H9 (cell line): ENCODE results near the gene UBALD2. TPM values are rescaled to one million over a fixed set of nuclear protein-coding genes. Genes with fewer than 3 reads are reported as not detected.

ENCODE experiments used
- DNase-seq: peaks from one replicate; pipeline ENCODE4 v3.0.0-alpha.2; 2017
- H2AFZ ChIP-seq: one replicate; pipeline ENCODE4 v1.6.1; 2013; ENCODE audit warnings: mild to moderate bottlenecking, low read length, control low read depth, moderate library complexity
- H2AK5ac ChIP-seq: 2 replicates; pipeline ENCODE4 v1.6.1; 2013; ENCODE audit warnings: low read length, control low read depth, mixed read lengths; ENCODE audit not compliant: insufficient read length
- H2BK120ac ChIP-seq: one replicate; pipeline ENCODE4 v1.6.1; 2013; ENCODE audit warnings: low read depth, mild to moderate bottlenecking, low read length, control low read depth, inconsistent platforms; ENCODE audit not compliant: poor library complexity, severe bottlenecking
- H2BK12ac ChIP-seq: 2 replicates; pipeline ENCODE4 v1.6.1; 2013; ENCODE audit warnings: low read length, control low read depth, mixed read lengths, low read depth; ENCODE audit not compliant: insufficient read length
- H2BK15ac ChIP-seq: 2 replicates; pipeline ENCODE4 v1.6.1; 2013; ENCODE audit warnings: low read depth, low read length, control low read depth
- H2BK20ac ChIP-seq: one replicate; pipeline ENCODE4 v1.6.1; 2013; ENCODE audit warnings: low read depth, mild to moderate bottlenecking, low read length, control low read depth, inconsistent platforms; ENCODE audit not compliant: poor library complexity, severe bottlenecking
- H2BK5ac ChIP-seq: 2 replicates; pipeline ENCODE4 v1.6.1; 2013; ENCODE audit warnings: low read length, control low read depth, mixed read lengths; ENCODE audit not compliant: insufficient read length
- H3K14ac ChIP-seq: 2 replicates; pipeline ENCODE4 v1.6.1; 2013; ENCODE audit warnings: low read length, control low read depth; ENCODE audit not compliant: insufficient read depth
- H3K18ac ChIP-seq: 2 replicates; pipeline ENCODE4 v1.6.1; 2013; ENCODE audit warnings: low read depth, mild to moderate bottlenecking, mixed read lengths, low read length, control low read depth; ENCODE audit not compliant: insufficient read length
- H3K23ac ChIP-seq: 2 replicates; pipeline ENCODE4 v1.6.1; 2013; ENCODE audit warnings: low read length, control low read depth, mixed read lengths, low read depth; ENCODE audit not compliant: insufficient read length
- H3K23me2 ChIP-seq: 2 replicates; pipeline ENCODE4 v1.6.1; 2013; ENCODE audit warnings: low read depth, mild to moderate bottlenecking, mixed read lengths, low read length, control low read depth; ENCODE audit not compliant: insufficient read length, poor library complexity, severe bottlenecking
- H3K27ac ChIP-seq: 2 replicates; pipeline ENCODE4 v1.5.1; 2013; ENCODE audit warnings: low read length, control low read depth, mixed read lengths, low read depth; ENCODE audit not compliant: insufficient read length
- H3K27me3 ChIP-seq: 2 replicates; pipeline ENCODE4 v1.6.1; 2013; ENCODE audit warnings: low read length, control low read depth, inconsistent platforms; ENCODE audit not compliant: insufficient read depth
- H3K4ac ChIP-seq: 2 replicates; pipeline ENCODE4 v1.6.1; 2013; ENCODE audit warnings: low read depth, mild to moderate bottlenecking, control low read depth, inconsistent platforms, low read length, moderate library complexity
- H3K4me1 ChIP-seq: 2 replicates; pipeline ENCODE4 v1.6.1; 2013; ENCODE audit warnings: low read length, control low read depth, inconsistent platforms; ENCODE audit not compliant: insufficient read depth
- H3K4me2 ChIP-seq: 2 replicates; pipeline ENCODE4 v1.6.1; 2013; ENCODE audit warnings: low read length, control low read depth, mixed read lengths; ENCODE audit not compliant: insufficient read length, insufficient read depth
- H3K56ac ChIP-seq: 2 replicates; pipeline ENCODE4 v1.6.1; 2013; ENCODE audit warnings: low read depth, mild to moderate bottlenecking, mixed read lengths, low read length, control low read depth; ENCODE audit not compliant: insufficient read length
- H3K79me1 ChIP-seq: 2 replicates; pipeline ENCODE4 v1.6.1; 2013; ENCODE audit warnings: low read depth, mild to moderate bottlenecking, moderate library complexity, low read length, control low read depth, inconsistent platforms; ENCODE audit not compliant: insufficient read depth, poor library complexity, severe bottlenecking
- H3K79me2 ChIP-seq: 2 replicates; pipeline ENCODE4 v1.6.1; 2013; ENCODE audit warnings: low read length, control low read depth, inconsistent platforms; ENCODE audit not compliant: insufficient read depth
- H3K9ac ChIP-seq: 2 replicates; pipeline ENCODE4 v1.6.1; 2013; ENCODE audit warnings: low read length, control low read depth, mixed read lengths; ENCODE audit not compliant: insufficient read length; ENCODE audit errors: extremely low read depth
- H3K9me3 ChIP-seq: one replicate; pipeline ENCODE4 v1.6.1; 2013; ENCODE audit warnings: low read depth, low read length, inconsistent platforms; ENCODE audit not compliant: control insufficient read depth
- H3T11ph ChIP-seq: one replicate; pipeline ENCODE4 v1.6.1; 2013; ENCODE audit warnings: mild to moderate bottlenecking, low read length, control low read depth, inconsistent platforms
- H4K20me1 ChIP-seq: one replicate; pipeline ENCODE4 v1.6.1; 2013; ENCODE audit not compliant: control insufficient read depth, insufficient read length, insufficient read depth
- H4K5ac ChIP-seq: 2 replicates; pipeline ENCODE4 v1.6.1; 2013; ENCODE audit warnings: low read depth, mild to moderate bottlenecking, mixed read lengths, low read length, control low read depth; ENCODE audit not compliant: insufficient read length
- H4K8ac ChIP-seq: replicated peaks from 2 replicates; pipeline ENCODE4 v1.6.1; 2013; ENCODE audit warnings: low read length, control low read depth, mixed read lengths, low read depth; ENCODE audit not compliant: insufficient read length
- H4K91ac ChIP-seq: 2 replicates; pipeline ENCODE4 v1.6.1; 2013; ENCODE audit warnings: low read depth, mild to moderate bottlenecking, moderate library complexity, mixed read lengths, low read length, control low read depth; ENCODE audit not compliant: insufficient read length
- H3K27ac Mint-ChIP-seq, 3 experiments: 2 replicates in 2 of 3; 3 replicates in 1 of 3; pipeline ENCODE4 v1.8.0; 2020 to 2021; ENCODE audit warnings: mixed read lengths in 3 of 3, mild to moderate bottlenecking in 1 of 3, moderate library complexity in 1 of 3
- H3K27me3 Mint-ChIP-seq: 2 replicates; pipeline ENCODE4 v1.8.0; 2021; ENCODE audit warnings: low read depth, mild to moderate bottlenecking, moderate library complexity, mixed read lengths
- H3K36me3 Mint-ChIP-seq, 3 experiments: 2 replicates in 2 of 3; 3 replicates in 1 of 3; pipeline ENCODE4 v1.8.0; 2020 to 2021; ENCODE audit warnings: low read depth in 3 of 3, mixed read lengths in 3 of 3; ENCODE audit not compliant: insufficient read depth in 1 of 3
- H3K4me1 Mint-ChIP-seq, 2 experiments: 2 replicates each; pipeline ENCODE4 v1.8.0; 2020; ENCODE audit warnings: mixed read lengths in 2 of 2
- H3K4me3 Mint-ChIP-seq, 2 experiments: 2 replicates in 1 of 2; 3 replicates in 1 of 2; pipeline ENCODE4 v1.8.0; 2020 to 2021; ENCODE audit warnings: mild to moderate bottlenecking in 2 of 2, mixed read lengths in 2 of 2, moderate library complexity in 1 of 2
- H3K9me3 Mint-ChIP-seq, 2 experiments: 2 replicates in 1 of 2; 3 replicates in 1 of 2; pipeline ENCODE4 v1.8.0; 2020; ENCODE audit warnings: mild to moderate bottlenecking in 2 of 2, mixed read lengths in 2 of 2, moderate library complexity in 1 of 2
- CTCF ChIP-seq: fragments of 200-600 bp; sonication (generic); conservative IDR thresholded peaks from 3 replicates; pipeline ENCODE4 v1.8.0; 2021; ENCODE audit warnings: antibody characterized with exemption, mild to moderate bottlenecking
- WGBS: extraction: QIAGEN DNeasy Blood & Tissue Kit; methylation state at CpG from one replicate; pipeline ENCODE4 v1.1.7; 2013; ENCODE audit warnings: missing lambda C conversion rate, low lambda C conversion rate, mixed read lengths; ENCODE audit not compliant: insufficient read length; ENCODE audit errors: extremely low coverage; 5-methylcytosine and 5-hydroxymethylcytosine counted together
- total RNA-seq: library from RNA; stranded (reverse); gene quantifications from 2 replicates; pipeline ENCODE4 v1.2.1, GENCODE V29; 2021

Gene UBALD2
- total RNA-seq, 1 experiment from 2014 or later: 25.8 TPM

- Histone ChIP-seq H4K5ac (no peak overlapping the region), H2BK5ac (no peak overlapping the region), H3K4ac (no peak overlapping the region), H4K91ac (no peak overlapping the region), H3K4me2 (no peak overlapping the region), H3K79me1 (no peaks in the 10 kb centered on the region), H4K20me1 (no peaks in the 10 kb centered on the region), H3K9me3 (no peaks in the 10 kb centered on the region), H3K23ac (no peak overlapping the region), H2BK12ac (no peak overlapping the region), H3K4me1 (no peaks in the 10 kb centered on the region), H3K79me2 (no peaks in the 10 kb centered on the region), H3K56ac (no peak overlapping the region), H3K14ac (no peak overlapping the region), H3T11ph (no peak overlapping the region), H3K18ac (no peak overlapping the region), H3K27me3 (no peaks in the 10 kb centered on the region), H2AK5ac (no peak overlapping the region), H2BK120ac (no peak overlapping the region), H3K9ac (no peak overlapping the region), H3K27ac (no peak overlapping the region), H3K23me2 (no peaks in the 10 kb centered on the region), H2BK15ac (no peak overlapping the region), H2BK20ac (no peak overlapping the region), H4K8ac (no peak overlapping the region), H2AFZ (no peak overlapping the region)
- peaks cover 1% of the 10 kb centered on the region; the same call in 1 of the 2 replicates for H3K27me3 Mint-ChIP-seq
- no peak overlapping the region for H3K4me3 Mint-ChIP-seq
- H3K9me3 Mint-ChIP-seq: no peaks in the 10 kb centered on the region
- H3K4me1 Mint-ChIP-seq: peaks cover 6 to 17% of the 10 kb centered on the region in 2 experiments
- H3K36me3 Mint-ChIP-seq: no peaks in the 10 kb centered on the region
- no peak for DNase-seq
- no peak for TF ChIP-seq CTCF
- WGBS: no CpG with 5 or more reads among the region's 15 CpGs
- H3K27ac Mint-ChIP-seq: no peak overlapping the region
Observed at GRCh38 chr17:76280650-76281049, 15.5 kb downstream of the UBALD2 start.
